Measurements from ENCODE around the gene LNX2.

LNX2 gene

GRCh38 chr13:27500806-27501534, 119.4 kb downstream of the LNX2 start:
- DNase-seq, result no peak

- DNase-seq, result no peak
These were observed 122.6 kb downstream of the LNX2 start for GRCh38 chr13:27497563-27498230.

- DNase-seq, result no peak
These were observed 123.6 kb downstream of the LNX2 start for GRCh38 chr13:27496536-27497273.

- no peak for DNase-seq
These were observed 124.3 kb downstream of the LNX2 start for GRCh38 chr13:27496006-27496405.

Measured in activated CD4-positive, alpha-beta T cell treated with anti-CD3 and anti-CD28 coated beads, Interleukin-2, Interleukin-6, amounts not matched to agents 100 ng/mL and 50 ng/mL, durations not matched to agents 16 hours and 8 hours (primary cell).